NCI-H1417 (cell line): Measurements from ENCODE around the gene LUZP2.

Experiments
- DNase-seq, 3 experiments: peaks; one replicate each; lab custom pipeline; 2025; lab: John Stamatoyannopoulos, UW

LUZP2 gene

GRCh38 chr11:24496736-24497725 is at the start of gene LUZP2:
LUZP2 (plus strand) TSS chr11:24497053.
- peak; percentile 85 to 89 (median 87) for DNase-seq

GRCh38 chr11:24453129-24453718 is 43.6 kb upstream of the LUZP2 start:
- DNase-seq = no peak

GRCh38 chr11:24457985-24458384 is 38.9 kb upstream of the LUZP2 start:
- peak in 1 of 3 experiments; percentile 26 for DNase-seq

- no peak for DNase-seq
Measured at GRCh38 chr11:24470431-24470830, 26.4 kb upstream of the LUZP2 start.

- no peak for DNase-seq
Measured at GRCh38 chr11:24471084-24471483, 25.8 kb upstream of the LUZP2 start.

GRCh38 chr11:24478718-24479117 is 18.1 kb upstream of the LUZP2 start:
- no peak for DNase-seq

GRCh38 chr11:24489477-24489876 is 7.4 kb upstream of the LUZP2 start:
- no peak for DNase-seq

- peak in 1 of 3 experiments; percentile 77 for DNase-seq
Measured at GRCh38 chr11:24496386-24496735, 492 bp upstream of the LUZP2 start.

GRCh38 chr11:24497831-24498230 is 978 bp downstream of the LUZP2 start:
- DNase-seq = no peak

- DNase-seq = no peak
Measured at GRCh38 chr11:24502425-24502824, 5.6 kb downstream of the LUZP2 start.

GRCh38 chr11:24509114-24509513 is 12.3 kb downstream of the LUZP2 start:
- no peak for DNase-seq

GRCh38 chr11:24511511-24511910 is 14.7 kb downstream of the LUZP2 start:
- DNase-seq = no peak

GRCh38 chr11:24513479-24514218 is 16.8 kb downstream of the LUZP2 start:
- no peak for DNase-seq

- peak in 2 of 3 experiments; percentile 8 to 42 for DNase-seq
Measured at GRCh38 chr11:24514219-24514594, 17.4 kb downstream of the LUZP2 start.

- DNase-seq = no peak
Measured at GRCh38 chr11:24515632-24516031, 18.8 kb downstream of the LUZP2 start.

- no peak for DNase-seq
Measured at GRCh38 chr11:24516638-24517037, 19.8 kb downstream of the LUZP2 start.

GRCh38 chr11:24521601-24522000 is 24.7 kb downstream of the LUZP2 start:
- no peak for DNase-seq

GRCh38 chr11:24524156-24524555 is 27.3 kb downstream of the LUZP2 start:
- no peak for DNase-seq

- no peak for DNase-seq
Measured at GRCh38 chr11:24531528-24531927, 34.7 kb downstream of the LUZP2 start.

GRCh38 chr11:24543771-24544170 is 46.9 kb downstream of the LUZP2 start:
- no peak for DNase-seq

GRCh38 chr11:24556693-24557092 is 59.8 kb downstream of the LUZP2 start:
- no peak for DNase-seq

GRCh38 chr11:24559315-24559714 is 62.5 kb downstream of the LUZP2 start:
- no peak for DNase-seq

GRCh38 chr11:24560324-24560723 is 63.5 kb downstream of the LUZP2 start:
- no peak for DNase-seq
